ENCODE results near the gene IGF2. TPM values are rescaled to one million over a fixed set of nuclear protein-coding genes. Genes with fewer than 3 reads are reported as not detected.

The IGF2 gene
- total and polyA plus RNA-seq, 2 of the 8 experiments (the other 6 are each of a cell fraction or from before 2014, with no cell fraction given): 0.74 to 1.5 TPM

- peak overlapping the region; percentile 43 to 53; a peak in 1 of 4 replicates for H3K4me2 ChIP-seq (ENCODE audit: insufficient read depth in 1 of 2, low read depth in 2 of 2, low read length in 2 of 2)
- H3K27me3 ChIP-seq (replicated peaks in 1 of 4; ENCODE audit: control insufficient read depth in 3 of 4, extremely low read depth in 1 of 4, insufficient read depth in 3 of 4, low read length in 3 of 4): peaks cover 93 to 99% (median 98%) of the 10 kb centered on the region in 4 experiments
- peaks cover 0 to 3% (median 0%) of the 10 kb centered on the region in 4 experiments; a peak in 1 of 8 replicates for H3K36me3 ChIP-seq (ENCODE audit: control insufficient read depth in 2 of 4, insufficient read depth in 4 of 4, low read length in 3 of 4)
- H3K9ac ChIP-seq (replicated peaks in 1 of 4; ENCODE audit: extremely low read depth in 1 of 4, low read depth in 3 of 4, low read length in 3 of 4): no peak overlapping the region
- no peak overlapping the region for H3K4ac ChIP-seq (replicated peaks; ENCODE audit: insufficient read length, low read depth, low read length)
- H3K14ac ChIP-seq (ENCODE audit: insufficient read length): no peak overlapping the region
- no peaks in the 10 kb centered on the region for H3K79me1 ChIP-seq (ENCODE audit: low read depth, low read length)
- peaks cover 0 to 12% (median 7%) of the 10 kb centered on the region in 4 experiments; a peak in 6 of 7 replicates for H3K4me1 ChIP-seq (replicated peaks in 1 of 4; ENCODE audit: control insufficient read depth in 3 of 4, insufficient read depth in 4 of 4, low read length in 3 of 4)
- H4K5ac ChIP-seq (ENCODE audit: insufficient read length, low read depth, low read length): no peak overlapping the region
- ChIA-PET CTCF (ENCODE audit: partially characterized antibody) (interaction anchor here (0.9 to 12.3 kb wide), 9 partner anchors 8 to 442 kb away, joined by 3 to 170 read pairs (median 6); no protein-coding TSS in a partner anchor), POLR2A (ENCODE audit: partially characterized antibody) (interaction anchor here (0.7 kb wide), 2 partner anchors 175 to 210 kb away, joined by 3 read pairs; no protein-coding TSS in a partner anchor)
- H3K56ac ChIP-seq (replicated peaks; ENCODE audit: insufficient read length, low read depth, low read length): no peak overlapping the region
- DNase-seq (ENCODE audit: low read depth in 1 of 2, low spot score in 2 of 2) (no peak), FAIRE-seq (no peak)
- H3K9me3 ChIP-seq (ENCODE audit: insufficient read depth in 2 of 2, low read depth in 1 of 2, low read length in 1 of 2): no peaks in the 10 kb centered on the region
- no peak overlapping the region for H4K91ac ChIP-seq (replicated peaks; ENCODE audit: insufficient read length, low read length)
- 16% methylated on average over 12 of the region's 12 CpGs; no CpG with 5 or more reads in 1 of the 2 experiments for WGBS, 2 experiments (ENCODE audit: extremely low coverage in 1 of 2, insufficient coverage in 1 of 2, insufficient read length in 1 of 2, insufficient replicate concordance in 2 of 2, low coverage in 1 of 2, low lambda C conversion rate in 2 of 2, missing lambda C conversion rate in 1 of 2)
- H2BK20ac ChIP-seq (ENCODE audit: low read length): no peak overlapping the region
- no peak overlapping the region for H2BK12ac ChIP-seq (ENCODE audit: low read depth, low read length)
- H3K4me3 ChIP-seq (ENCODE audit: extremely low read depth in 1 of 4, insufficient read depth in 2 of 4, low read depth in 3 of 4, low read length in 4 of 4): peak overlapping the region in 1 of 4 experiments; percentile 47; a peak in 2 of 8 replicates
- H4K20me1 ChIP-seq (replicated peaks in 1 of 2; ENCODE audit: control insufficient read depth in 1 of 2, insufficient read depth in 2 of 2, low read length in 2 of 2): peaks cover 10 to 18% of the 10 kb centered on the region in 2 experiments
- no peak overlapping the region for H2BK120ac ChIP-seq (replicated peaks; ENCODE audit: low read depth, low read length)
- H2AFZ ChIP-seq (ENCODE audit: low read length): no peak overlapping the region
- TF ChIP-seq EZH2 (IDR thresholded peaks at IDR 0.05; ENCODE audit: low read depth, low read length, severe bottlenecking): peak; percentile 97
- no peak for TF ChIP-seq CREB1 (IDR thresholded peaks at IDR 0.05)
- no peak overlapping the region for H2AK5ac ChIP-seq (ENCODE audit: low read depth, low read length)
- H2BK15ac ChIP-seq (ENCODE audit: low read length): no peak overlapping the region
- no peak overlapping the region for H3K23ac ChIP-seq (ENCODE audit: insufficient read length)
- no peak overlapping the region for H3K27ac ChIP-seq (ENCODE audit: low read depth, low read length)
- H4K8ac ChIP-seq (ENCODE audit: extremely low read depth, insufficient read depth, low read length): no peak overlapping the region
- no peak overlapping the region for H3K18ac ChIP-seq (ENCODE audit: extremely low read depth, low read length)
- H3K79me2 ChIP-seq (ENCODE audit: control insufficient read depth in 1 of 2, insufficient read depth in 2 of 2, low read length in 2 of 2): no peaks in the 10 kb centered on the region
- no peak overlapping the region for H2BK5ac ChIP-seq (ENCODE audit: low read depth, low read length)
- peaks cover 2% of the 10 kb centered on the region; the same call in 1 of the 2 replicates for H3K23me2 ChIP-seq (ENCODE audit: low read depth, low read length)
These were observed 4.2 kb upstream of the IGF2 start for GRCh38 chr11:2143477-2143798.

Measured in H1 (cell line).